Choroid plexus epithelial cell (primary cell): ENCODE measurements around the gene RS1.
A peak's percentile ranks its signal among the peaks of the same experiment; 100 is the strongest.

Source experiments
- DNase-seq: peaks from one replicate; pipeline ENCODE4 v3.0.0-alpha.2; 2010; ENCODE audit warnings: low read depth
- H3K4me3 ChIP-seq: 2 replicates; pipeline ENCODE4 v1.5.1; 2011; ENCODE audit warnings: low read depth, mild to moderate bottlenecking, control low read depth, low read length, moderate library complexity
- CTCF ChIP-seq: conservative IDR thresholded peaks from 2 replicates; pipeline ENCODE4 v1.5.1; 2011; ENCODE audit warnings: low read depth, mild to moderate bottlenecking, control low read depth, inconsistent platforms, low read length, moderate library complexity

RS1 gene

DNA sequence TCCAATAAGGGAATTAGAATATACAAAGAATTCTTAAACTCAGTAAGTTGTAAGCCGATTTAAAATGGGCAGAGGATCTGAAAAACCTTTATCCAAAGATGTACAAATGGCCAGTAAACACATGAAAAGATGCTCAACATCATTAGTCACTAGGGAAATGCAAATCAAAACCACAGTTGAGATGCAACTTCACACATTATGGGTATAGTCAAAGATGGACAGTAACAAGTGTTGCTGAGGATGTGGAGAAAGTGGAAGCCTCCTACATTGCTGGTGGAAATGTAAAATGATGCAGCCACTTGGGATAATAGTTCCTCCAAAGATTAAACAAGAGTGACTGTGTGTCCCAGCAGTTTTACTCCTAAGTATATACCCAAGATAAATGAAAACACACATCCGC is 32.6 kb downstream of the RS1 start:
- DNase-seq: no peak
- no peak for TF ChIP-seq CTCF
- no peak overlapping the region for H3K4me3 ChIP-seq

DNA sequence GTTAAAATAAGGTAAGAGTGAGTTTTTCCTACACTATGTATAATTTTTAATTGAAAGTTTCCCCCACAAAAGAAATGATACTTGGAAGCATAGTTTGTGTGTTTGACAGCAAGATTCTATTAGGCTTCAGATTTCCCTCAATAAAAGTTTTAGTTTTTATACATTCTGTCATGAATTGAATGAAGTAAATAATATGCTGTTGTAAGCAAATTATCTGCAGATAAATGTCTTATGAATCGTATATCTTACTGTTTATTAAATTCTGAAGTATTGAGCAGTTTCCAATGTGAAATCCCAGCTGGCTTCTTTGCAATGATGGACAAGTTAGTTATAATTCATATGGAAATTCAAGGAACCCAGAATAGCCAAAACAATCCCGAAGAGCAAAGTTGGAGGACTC is 33.5 kb downstream of the RS1 start:
- no peak overlapping the region for H3K4me3 ChIP-seq
- no peak for DNase-seq
- no peak for TF ChIP-seq CTCF

DNA sequence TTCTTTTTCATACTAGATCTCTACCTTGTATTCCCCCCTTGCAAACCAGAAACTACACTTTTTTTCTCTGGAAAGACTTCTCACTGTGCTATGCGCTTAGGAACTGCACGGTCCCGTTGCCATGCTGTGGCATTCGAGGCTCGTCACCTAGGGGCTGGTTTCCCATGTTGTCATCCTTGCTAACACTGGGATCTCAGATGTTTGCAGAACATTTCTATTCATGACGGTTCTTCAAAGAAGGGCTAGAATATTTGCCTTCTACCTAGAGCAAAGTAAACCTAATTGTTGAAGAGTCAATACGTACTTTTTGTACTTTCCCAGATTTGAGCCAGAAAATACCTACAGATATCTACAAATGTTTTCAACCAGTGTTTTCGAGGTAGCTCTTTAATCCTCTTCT is 41.0 kb downstream of the RS1 start:
- no peak for TF ChIP-seq CTCF
- no peak for DNase-seq
- H3K4me3 ChIP-seq: no peak overlapping the region

DNA sequence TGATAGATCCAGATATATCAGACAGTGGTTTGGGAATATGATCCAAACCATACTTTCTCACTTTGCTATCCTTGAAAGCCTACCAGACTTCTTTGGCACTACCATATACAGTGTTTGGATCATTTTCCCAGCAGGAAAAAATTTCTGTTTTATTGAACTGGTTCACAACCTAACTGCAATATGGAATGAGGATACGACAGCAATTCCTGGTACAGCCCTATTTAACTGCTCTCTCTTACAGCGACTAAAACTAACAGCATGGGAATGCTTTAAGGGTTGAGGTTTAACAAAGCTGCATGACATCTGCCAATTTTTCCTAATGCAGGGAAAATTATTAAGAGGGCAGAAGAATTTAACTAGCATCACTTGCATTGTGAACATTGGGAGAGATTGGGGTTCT is 47.3 kb downstream of the RS1 start:
- DNase-seq: no peak
- H3K4me3 ChIP-seq: no peak overlapping the region
- TF ChIP-seq CTCF: no peak

DNA sequence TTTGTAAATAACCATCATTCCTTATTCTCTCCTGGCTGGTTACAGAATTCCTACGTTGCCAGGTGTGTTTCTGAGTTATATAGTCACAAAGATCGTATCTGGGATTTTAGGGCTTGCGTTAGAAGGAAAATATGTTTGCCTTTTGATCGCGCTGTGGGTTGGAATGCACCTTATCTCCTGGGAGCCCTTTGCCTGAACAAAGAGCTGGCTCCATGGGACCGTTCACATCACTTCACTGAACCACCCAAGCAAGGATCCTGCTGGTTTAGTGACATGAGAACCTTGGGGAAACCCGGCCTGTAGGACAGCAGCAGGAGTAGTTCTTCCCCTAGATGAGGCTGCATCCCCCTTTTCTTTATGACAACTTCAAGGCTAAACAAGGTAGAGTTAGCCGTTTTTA is 51.6 kb downstream of the RS1 start:
- no peak for DNase-seq
- TF ChIP-seq CTCF: no peak
- H3K4me3 ChIP-seq: no peak overlapping the region

- no peak for TF ChIP-seq CTCF
- no peak overlapping the region for H3K4me3 ChIP-seq
- DNase-seq: no peak
Observed at GRCh38 chrX:18619288-18619687, 52.6 kb downstream of the RS1 start.

GRCh38 chrX:18617407-18617750 is 54.5 kb downstream of the RS1 start:
- DNase-seq: peak; percentile 56
- no peak overlapping the region for H3K4me3 ChIP-seq

More at GRCh38 chrX:18617407-18617750, 54.5 kb downstream of the RS1 start:
- no peak for TF ChIP-seq CTCF
